HG02840 (cell line): ENCODE measurements around the gene STK31.
"Not testable (repeated sequence)": the region's sequence is repeated elsewhere in the genome, so short reads cannot be mapped to it uniquely, and the experiment has no call there.

Experiments used
- ATAC-seq: cut with Tn5 transposase; IDR thresholded peaks from one replicate; pipeline ENCODE4 v1.9.1; 2021; ENCODE audit warnings: mild to moderate bottlenecking, moderate library complexity, moderate number of reproducible peaks; ENCODE audit not compliant: unreplicated experiment, low FRiP score

Gene STK31

GRCh38 chr7:23787272-23787671, 77.3 kb downstream of the STK31 start:
- ATAC-seq: no peak

DNA sequence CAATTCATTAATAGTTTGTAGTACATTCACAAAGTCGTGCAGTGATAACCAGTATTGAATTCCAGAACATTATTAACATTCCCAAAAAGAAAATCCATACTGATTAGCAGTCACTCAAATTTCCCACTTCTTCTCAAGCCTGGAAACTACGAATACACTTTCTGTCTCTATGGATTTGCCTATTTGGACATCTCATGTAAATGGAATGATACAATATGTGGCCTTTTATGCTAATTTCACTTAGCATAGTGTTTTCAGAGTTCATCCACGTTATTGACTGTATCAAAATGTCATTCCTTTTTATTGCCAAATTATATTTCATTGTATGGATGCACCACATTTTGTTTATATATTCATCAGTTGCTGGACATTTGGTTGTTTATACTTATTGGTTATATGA, 78.8 kb downstream of the STK31 start:
- no peak for ATAC-seq

DNA sequence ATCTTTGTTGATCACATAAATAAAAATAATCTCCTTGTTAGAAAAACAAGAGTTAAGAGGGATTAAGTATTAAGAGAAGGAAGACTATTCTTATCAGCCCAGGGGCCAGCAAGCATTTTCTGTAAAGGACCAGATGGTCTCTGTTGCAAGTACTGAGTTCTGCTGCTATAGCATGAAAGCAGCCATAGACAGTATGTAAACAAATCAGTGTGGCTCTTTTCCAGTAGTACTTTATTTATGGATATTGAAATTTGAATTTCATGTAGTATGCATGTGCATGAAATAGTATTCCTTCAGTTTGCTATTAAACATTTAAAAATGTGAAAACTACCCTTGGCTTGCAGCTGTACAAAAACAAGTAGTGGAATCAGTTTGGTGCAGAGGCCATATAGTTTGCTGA, 81.7 kb downstream of the STK31 start:
- ATAC-seq: no peak

GRCh38 chr7:23802720-23803397, 92.8 kb downstream of the STK31 start:
- no peak for ATAC-seq

GRCh38 chr7:23804707-23805106, 94.7 kb downstream of the STK31 start:
- ATAC-seq: no peak

- ATAC-seq: no peak
Measured at GRCh38 chr7:23808421-23808820, 98.4 kb downstream of the STK31 start.

DNA sequence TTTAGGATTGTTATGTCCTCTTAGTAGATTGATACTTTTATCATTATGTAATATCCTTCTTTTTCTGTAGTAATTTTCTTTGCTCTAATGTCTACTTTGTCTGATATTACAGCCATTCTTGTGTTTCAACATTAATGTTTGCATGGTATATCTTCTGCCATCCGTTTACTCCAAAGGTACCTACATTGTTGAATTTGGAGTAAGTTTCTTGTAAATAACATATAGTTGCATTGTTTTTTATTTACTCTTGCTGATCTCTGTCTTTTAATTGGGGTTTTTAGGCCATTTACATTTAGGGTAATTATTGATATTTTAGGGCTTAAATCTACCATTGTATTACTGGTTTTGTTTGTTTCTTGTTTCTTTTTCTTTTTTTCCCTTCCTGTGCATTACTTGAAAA, 100.1 kb downstream of the STK31 start:
- no peak for ATAC-seq

- ATAC-seq: no peak
Measured at GRCh38 chr7:23811540-23811939, 101.5 kb downstream of the STK31 start.

- ATAC-seq: not testable (repeated sequence)
Measured at GRCh38 chr7:23828125-23828524, 118.1 kb downstream of the STK31 start.

- ATAC-seq: not testable (repeated sequence)
Measured at GRCh38 chr7:23832733-23833132, 122.7 kb downstream of the STK31 start.

- no peak for ATAC-seq
Measured at GRCh38 chr7:23833405-23833804, 123.4 kb downstream of the STK31 start.

DNA sequence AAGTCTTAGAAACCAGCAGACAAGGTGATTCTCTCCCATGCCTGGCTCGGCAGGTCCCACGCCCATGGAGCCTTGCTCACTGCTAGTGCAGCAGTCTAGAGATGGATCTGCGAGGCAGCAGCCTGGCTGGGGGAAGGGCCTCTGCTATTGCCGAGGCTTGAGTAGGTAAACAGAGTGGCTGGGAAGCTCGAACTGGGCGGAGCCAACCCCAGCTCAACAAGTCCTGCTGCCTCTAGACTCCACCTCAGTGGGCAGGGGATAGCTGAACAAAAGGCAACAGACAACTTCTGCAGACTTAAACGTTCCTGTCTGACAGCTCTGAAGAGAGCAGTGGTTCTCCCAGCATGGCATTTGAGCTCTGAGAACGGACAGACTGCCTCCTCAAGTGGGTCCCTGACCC, 134.8 kb downstream of the STK31 start:
- ATAC-seq: not testable (repeated sequence)

- no peak for ATAC-seq
Measured at GRCh38 chr7:23852135-23852534, 142.1 kb downstream of the STK31 start.

DNA sequence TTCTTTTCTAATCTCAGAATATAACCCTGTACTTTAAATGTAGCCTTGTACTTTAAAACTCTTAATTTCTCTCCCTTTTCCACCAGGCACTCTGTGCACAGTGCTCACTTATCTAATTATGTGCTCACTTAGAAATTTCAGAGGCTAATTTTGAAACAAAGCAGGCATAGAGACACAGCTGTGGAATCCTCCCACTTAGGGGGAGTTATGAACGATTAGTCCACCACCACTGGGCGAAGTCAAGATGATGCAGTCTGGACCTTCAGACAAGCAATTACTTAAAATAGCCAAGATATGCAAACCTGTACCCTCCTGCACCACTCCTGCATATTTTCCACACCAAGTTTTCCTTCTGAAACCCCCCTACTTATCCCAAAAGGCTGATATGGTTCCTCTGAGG, 143.0 kb downstream of the STK31 start:
- ATAC-seq: no peak

GRCh38 chr7:23863209-23863787, 153.3 kb downstream of the STK31 start:
- ATAC-seq: no peak

DNA sequence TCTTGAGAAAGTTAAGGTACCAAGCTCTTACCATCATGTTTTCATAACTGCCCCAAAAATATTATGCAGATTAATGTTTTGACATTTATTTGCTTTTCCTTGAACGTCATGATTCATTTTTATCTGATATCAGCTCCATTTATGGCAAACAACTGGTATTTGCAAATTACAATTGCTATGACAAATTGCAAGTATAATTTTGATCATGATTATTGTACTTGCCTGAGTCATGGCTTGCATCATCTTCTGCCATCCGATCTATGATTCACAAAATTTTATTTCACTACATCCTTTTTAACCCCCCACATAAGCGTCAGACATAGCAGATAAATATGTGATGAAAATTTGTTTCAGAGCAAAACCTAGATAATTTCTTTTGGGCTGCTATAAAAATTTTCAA, 155.0 kb downstream of the STK31 start:
- ATAC-seq: no peak

DNA sequence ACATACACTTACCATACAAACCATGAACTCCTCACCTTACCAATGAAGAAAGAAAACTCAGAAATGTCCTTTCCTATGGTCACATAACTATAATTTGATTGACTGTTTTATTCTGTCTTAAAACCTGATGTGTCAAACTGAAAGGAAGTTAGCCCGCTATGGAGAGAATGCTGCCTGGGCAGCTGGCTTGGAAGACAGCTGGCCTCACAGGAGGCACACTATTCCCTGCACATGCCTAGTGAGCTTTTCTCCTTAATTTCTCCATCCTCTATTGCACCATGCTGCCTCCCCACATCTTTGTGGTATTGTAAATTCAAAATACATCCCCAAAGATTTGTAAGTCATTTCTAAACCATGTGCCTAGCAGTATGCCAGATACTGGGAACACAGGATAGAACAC, 163.3 kb downstream of the STK31 start:
- no peak for ATAC-seq

- ATAC-seq: not testable (repeated sequence)
Measured at GRCh38 chr7:23876526-23876925, 166.5 kb downstream of the STK31 start.
